Smooth muscle cell (in vitro differentiated cells): ENCODE data around the gene HIF1A. TPM values are rescaled to one million over a fixed set of nuclear protein-coding genes. Genes with fewer than 3 reads are reported as not detected.

ENCODE experiments used
- DNase-seq: peaks from one replicate; lab custom pipeline; 2025; ENCODE audit not compliant: unreplicated experiment; lab: John Stamatoyannopoulos, UW
- H2AFZ ChIP-seq: fragments of 200-600 bp; sonication (generic); 2 replicates; pipeline ENCODE4 v1.6.0; 2016; ENCODE audit warnings: antibody characterized with exemption, low read depth, mild to moderate bottlenecking
- H3F3A ChIP-seq: fragments of 200-600 bp; sonication (generic); 2 replicates; pipeline ENCODE4 v1.6.0; 2017; ENCODE audit warnings: antibody characterized with exemption, low read depth
- H3K27ac ChIP-seq: fragments of 200-600 bp; sonication (generic); 2 replicates; pipeline ENCODE4 v1.5.1; 2016; ENCODE audit warnings: low read depth, mild to moderate bottlenecking
- H3K27me3 ChIP-seq: fragments of 200-600 bp; sonication (generic); 2 replicates; pipeline ENCODE4 v1.6.1; 2016; ENCODE audit warnings: low read depth, mild to moderate bottlenecking
- H3K36me3 ChIP-seq: fragments of 200-600 bp; sonication (generic); 2 replicates; pipeline ENCODE4 v1.5.1; 2016; ENCODE audit warnings: low read depth
- H3K4me1 ChIP-seq: fragments of 200-600 bp; sonication (generic); 2 replicates; pipeline ENCODE4 v1.5.1; 2016; ENCODE audit warnings: low read depth
- H3K4me2 ChIP-seq: fragments of 200-600 bp; sonication (generic); 2 replicates; pipeline ENCODE4 v1.6.0; 2016; ENCODE audit warnings: mild to moderate bottlenecking
- H3K4me3 ChIP-seq: fragments of 200-600 bp; sonication (generic); 2 replicates; pipeline ENCODE4 v1.5.1; 2016; ENCODE audit warnings: mild to moderate bottlenecking
- H3K79me2 ChIP-seq: fragments of 200-600 bp; sonication (generic); 2 replicates; pipeline ENCODE4 v1.6.0; 2016; ENCODE audit warnings: low read depth, mild to moderate bottlenecking
- H3K9ac ChIP-seq: fragments of 200-600 bp; sonication (generic); 2 replicates; pipeline ENCODE4 v1.6.0; 2016; ENCODE audit warnings: low read depth
- H3K9me3 ChIP-seq: fragments of 200-600 bp; sonication (generic); replicated peaks from 2 replicates; pipeline ENCODE4 v1.5.1; 2016; ENCODE audit warnings: low read depth
- H4K20me1 ChIP-seq: fragments of 200-600 bp; sonication (generic); 2 replicates; pipeline ENCODE4 v1.6.0; 2016; ENCODE audit warnings: low read depth
- WGBS: methylation state at CpG from one replicate; pipeline ENCODE4 v1.1.7; 2016; ENCODE audit warnings: low lambda C conversion rate; 5-methylcytosine and 5-hydroxymethylcytosine counted together
- polyA plus RNA-seq: library from polyadenylated mRNA; unstranded; fragments of >200 nt; fragmentation: Nextera tagmentation; extraction: Ambion mirVana; gene quantifications from 2 replicates; pipeline ENCODE4 v1.2.1, GENCODE V29; 2016
- total RNA-seq: library from RNA; depleted of rRNA; stranded (reverse); fragments of >200 nt; gene quantifications from 2 replicates; pipeline ENCODE4 v1.2.3, GENCODE V29; 2014
- TF ChIP-seq, protein P1 (sequence below): fragments of 200-600 bp; sonication (generic); IDR thresholded peaks from 2 replicates; pipeline ENCODE4 v1.5.1; 2017; ENCODE audit warnings: borderline replicate concordance, mild to moderate bottlenecking, antibody characterized with exemption; ENCODE audit not compliant: insufficient read depth, poor library complexity, severe bottlenecking

Gene HIF1A
- total and polyA plus RNA-seq, 2 experiments from 2014 or later, result 140 to 376 TPM

- no peak for DNase-seq
- Histone ChIP-seq H3K9me3 (no peaks in the 10 kb centered on the region), H3K4me1 (peaks cover 5% of the 10 kb centered on the region), H3K4me3 (no peak overlapping the region), H3K27me3 (no peaks in the 10 kb centered on the region), H3K36me3 (no peaks in the 10 kb centered on the region), H3K27ac (peak overlapping the region; percentile 64), H2AFZ (peak overlapping the region; percentile 92), H3K4me2 (peak overlapping the region; percentile 16), H3K79me2 (peaks cover 7% of the 10 kb centered on the region), H4K20me1 (peaks cover 3% of the 10 kb centered on the region), H3K9ac (no peak overlapping the region), H3F3A (no peaks in the 10 kb centered on the region)
- 26% methylated on average over 2 of the region's 2 CpGs for WGBS
- TF ChIP-seq, protein P1, sequence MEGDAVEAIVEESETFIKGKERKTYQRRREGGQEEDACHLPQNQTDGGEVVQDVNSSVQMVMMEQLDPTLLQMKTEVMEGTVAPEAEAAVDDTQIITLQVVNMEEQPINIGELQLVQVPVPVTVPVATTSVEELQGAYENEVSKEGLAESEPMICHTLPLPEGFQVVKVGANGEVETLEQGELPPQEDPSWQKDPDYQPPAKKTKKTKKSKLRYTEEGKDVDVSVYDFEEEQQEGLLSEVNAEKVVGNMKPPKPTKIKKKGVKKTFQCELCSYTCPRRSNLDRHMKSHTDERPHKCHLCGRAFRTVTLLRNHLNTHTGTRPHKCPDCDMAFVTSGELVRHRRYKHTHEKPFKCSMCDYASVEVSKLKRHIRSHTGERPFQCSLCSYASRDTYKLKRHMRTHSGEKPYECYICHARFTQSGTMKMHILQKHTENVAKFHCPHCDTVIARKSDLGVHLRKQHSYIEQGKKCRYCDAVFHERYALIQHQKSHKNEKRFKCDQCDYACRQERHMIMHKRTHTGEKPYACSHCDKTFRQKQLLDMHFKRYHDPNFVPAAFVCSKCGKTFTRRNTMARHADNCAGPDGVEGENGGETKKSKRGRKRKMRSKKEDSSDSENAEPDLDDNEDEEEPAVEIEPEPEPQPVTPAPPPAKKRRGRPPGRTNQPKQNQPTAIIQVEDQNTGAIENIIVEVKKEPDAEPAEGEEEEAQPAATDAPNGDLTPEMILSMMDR, result no peak
Measured at GRCh38 chr14:61690982-61691381, 4.3 kb upstream of the HIF1A start.

GRCh38 chr14:61691495-61691894 lies 3.8 kb upstream of the HIF1A start:
- no peak for DNase-seq
- Histone ChIP-seq H2AFZ (peak overlapping the region; percentile 92), H3K79me2 (peaks cover 12% of the 10 kb centered on the region), H3K27me3 (no peaks in the 10 kb centered on the region), H3K4me3 (no peak overlapping the region), H3K9ac (no peak overlapping the region), H3K4me2 (peak overlapping the region; percentile 16), H3K9me3 (no peaks in the 10 kb centered on the region), H3K36me3 (no peaks in the 10 kb centered on the region), H3K4me1 (peaks cover 5% of the 10 kb centered on the region), H3F3A (no peaks in the 10 kb centered on the region), H4K20me1 (peaks cover 8% of the 10 kb centered on the region), H3K27ac (peak overlapping the region; percentile 64)
- TF ChIP-seq, protein P1, result no peak

GRCh38 chr14:61694039-61694438 lies 1.3 kb upstream of the HIF1A start:
- TF ChIP-seq, protein P1, result no peak
- Histone ChIP-seq H3K27ac (peak overlapping the region; percentile 94), H3K4me1 (peaks cover 18% of the 10 kb centered on the region), H3K4me3 (no peak overlapping the region), H3K9me3 (no peaks in the 10 kb centered on the region), H3K79me2 (peaks cover 37% of the 10 kb centered on the region), H3F3A (no peaks in the 10 kb centered on the region), H3K36me3 (no peaks in the 10 kb centered on the region), H2AFZ (no peak overlapping the region), H3K4me2 (peak overlapping the region; percentile 93), H3K9ac (no peak overlapping the region), H4K20me1 (peaks cover 33% of the 10 kb centered on the region), H3K27me3 (no peaks in the 10 kb centered on the region)
- no peak for DNase-seq
- WGBS, result 94% methylated on average over 6 of the region's 6 CpGs
